ENCODE measurements around the gene DLX5.
A peak's percentile ranks its signal among the peaks of the same experiment; 100 is the strongest.
"Not testable (repeated sequence)": the region's sequence is repeated elsewhere in the genome, so short reads cannot be mapped to it uniquely, and the experiment has no call there.

DLX5 gene

GRCh38 chr7:97024209-97025129 lies at the start of gene DLX5:
TSS of gene DLX5 (minus strand) at chr7:97024831. CDS start at chr7:97024623, 208 bp downstream.
- peak in 6 of 10 donors; percentile 46 to 93 (median 76) for DNase-seq
- intact Hi-C loops (cut with DNase I), result loop anchor here (5.0 kb wide), 2 partner anchors 607 to 1307 kb away; no protein-coding TSS in a partner anchor

GRCh38 chr7:97072025-97072424 lies 47.4 kb upstream of the DLX5 start:
- intact Hi-C loops (cut with DNase I); DNase-seq: not testable (repeated sequence)

GRCh38 chr7:97064972-97065587 lies 40.4 kb upstream of the DLX5 start:
- intact Hi-C loops (cut with DNase I), result loop anchor here (1.0 kb wide), 1 partner anchor 1149 kb away; no protein-coding TSS in a partner anchor
- no peak for DNase-seq

- intact Hi-C loops (cut with DNase I), result no loop called here
- no peak for DNase-seq
Measured at GRCh38 chr7:97064020-97064419, 39.4 kb upstream of the DLX5 start.

- intact Hi-C loops (cut with DNase I), result no loop called here
Measured at GRCh38 chr7:97043281-97043680, 18.6 kb upstream of the DLX5 start.

GRCh38 chr7:97039374-97040065 lies 14.9 kb upstream of the DLX5 start:
- no peak for DNase-seq
- intact Hi-C loops (cut with DNase I), result no loop called here

More at GRCh38 chr7:97043281-97043680, 18.6 kb upstream of the DLX5 start:
- no peak for DNase-seq

- DNase-seq; intact Hi-C loops (cut with DNase I): not testable (repeated sequence)
Measured at GRCh38 chr7:97034213-97034852, 9.7 kb upstream of the DLX5 start.

GRCh38 chr7:97027427-97028234 lies 3.0 kb upstream of the DLX5 start:
- DNase-seq, result peak; percentile 64 to 97 (median 82)

GRCh38 chr7:97026715-97027426 lies 2.2 kb upstream of the DLX5 start:
- intact Hi-C loops (cut with DNase I), result loop anchor here (1.0 to 5.0 kb wide), 3 partner anchors 952 to 1310 kb away; no protein-coding TSS in a partner anchor
- no peak for DNase-seq

More at GRCh38 chr7:97027427-97028234, 3.0 kb upstream of the DLX5 start:
- intact Hi-C loops (cut with DNase I), result loop anchor here (1.0 to 5.0 kb wide), 3 partner anchors 952 to 1310 kb away; no protein-coding TSS in a partner anchor

GRCh38 chr7:97025983-97026714 lies 1.5 kb upstream of the DLX5 start:
- intact Hi-C loops (cut with DNase I), result loop anchor here (5.0 kb wide), 1 partner anchor 1309 kb away; no protein-coding TSS in a partner anchor
- peak in 3 of 10 donors; percentile 79 to 88 (median 79) for DNase-seq

GRCh38 chr7:97025130-97025499 lies 484 bp upstream of the DLX5 start:
- DNase-seq, result no peak
- intact Hi-C loops (cut with DNase I), result loop anchor here (5.0 kb wide), 1 partner anchor 1308 kb away; no protein-coding TSS in a partner anchor

GRCh38 chr7:97022491-97023306 lies 1.9 kb downstream of the DLX5 start:
- intact Hi-C loops (cut with DNase I), result loop anchor here (5.0 kb wide), 1 partner anchor 605 kb away; no protein-coding TSS in a partner anchor
- DNase-seq, result peak in 1 of 10 donors; percentile 49

- peak in 3 of 10 donors; percentile 67 to 83 (median 81) for DNase-seq
Measured at GRCh38 chr7:97021747-97022490, 2.7 kb downstream of the DLX5 start.

GRCh38 chr7:97020996-97021746 lies 3.5 kb downstream of the DLX5 start:
- intact Hi-C loops (cut with DNase I), result loop anchor here (5.0 kb wide), 1 partner anchor 604 kb away; no protein-coding TSS in a partner anchor
- peak in 1 of 10 donors; percentile 82 for DNase-seq

More at GRCh38 chr7:97021747-97022490, 2.7 kb downstream of the DLX5 start:
- intact Hi-C loops (cut with DNase I), result loop anchor here (5.0 kb wide), 1 partner anchor 605 kb away; no protein-coding TSS in a partner anchor

GRCh38 chr7:97020601-97020995 lies 4.0 kb downstream of the DLX5 start:
- intact Hi-C loops (cut with DNase I), result loop anchor here (5.0 kb wide), 1 partner anchor 603 kb away; no protein-coding TSS in a partner anchor
- peak in 2 of 10 donors; percentile 52 to 72 for DNase-seq
